Mesodermal cell (in vitro differentiated cells): ENCODE results near the gene ARHGAP24.
"Not testable (repeated sequence)": the region's sequence is repeated elsewhere in the genome, so short reads cannot be mapped to it uniquely, and the experiment has no call there.

Experiments used
- H3K27ac ChIP-seq: 2 replicates; pipeline ENCODE4 v1.7.0; 2013; ENCODE audit warnings: mild to moderate bottlenecking, low read depth, low read length, moderate library complexity; ENCODE audit not compliant: severe bottlenecking
- H3K36me3 ChIP-seq: 2 replicates; pipeline ENCODE4 v1.7.1; 2013; ENCODE audit warnings: mild to moderate bottlenecking, low read length, moderate library complexity; ENCODE audit not compliant: control insufficient read depth, insufficient read depth
- H3K4me1 ChIP-seq: one replicate; pipeline ENCODE4 v1.7.1; 2013; ENCODE audit warnings: mild to moderate bottlenecking, low read length; ENCODE audit not compliant: insufficient read depth, control insufficient read depth, poor library complexity, severe bottlenecking
- H3K4me3 ChIP-seq: 2 replicates; pipeline ENCODE4 v1.7.0; 2013; ENCODE audit warnings: low read length, control low read depth, mild to moderate bottlenecking; ENCODE audit not compliant: insufficient read depth, poor library complexity, severe bottlenecking; ENCODE audit errors: extremely low read depth
- H3K9me3 ChIP-seq: 2 replicates; pipeline ENCODE4 v1.7.1; 2013; ENCODE audit warnings: mild to moderate bottlenecking, low read length, moderate library complexity; ENCODE audit not compliant: control insufficient read depth
- WGBS, 2 experiments: methylation state at CpG; one replicate each; pipeline ENCODE4 v1.1.5; 2013; ENCODE audit warnings: missing lambda C conversion rate in 2 of 2; ENCODE audit not compliant: insufficient coverage in 2 of 2; 5-methylcytosine and 5-hydroxymethylcytosine counted together

Gene ARHGAP24

DNA sequence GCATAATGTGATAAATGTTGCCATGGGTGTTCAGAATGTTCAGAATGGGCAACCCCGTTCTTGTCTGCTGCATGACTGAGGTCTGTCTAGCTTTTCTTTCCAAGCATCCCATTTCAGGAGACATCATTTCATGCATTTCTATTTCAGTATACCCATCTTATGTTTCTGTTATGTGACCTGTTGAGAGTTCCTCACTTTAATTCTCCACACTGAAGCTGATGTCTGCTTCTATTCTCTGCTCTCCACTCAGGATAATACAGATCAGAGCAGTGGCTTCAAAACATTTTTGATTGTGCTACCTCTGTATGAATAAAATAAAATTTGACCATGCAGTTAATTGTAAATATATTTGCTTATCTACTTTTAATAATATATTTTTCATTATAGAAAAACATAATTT, 398.6 kb downstream of the ARHGAP24 start:
- H3K27ac ChIP-seq, result no peak overlapping the region
- H3K4me3 ChIP-seq, result no peak overlapping the region
- 89% methylated on average over 1 of the region's 1 CpG; no CpG with 5 or more reads in 1 of the 2 experiments for WGBS, 2 experiments
- no peaks in the 10 kb centered on the region for H3K36me3 ChIP-seq
- H3K4me1 ChIP-seq, result peaks cover 4% of the 10 kb centered on the region
- no peaks in the 10 kb centered on the region for H3K9me3 ChIP-seq

DNA sequence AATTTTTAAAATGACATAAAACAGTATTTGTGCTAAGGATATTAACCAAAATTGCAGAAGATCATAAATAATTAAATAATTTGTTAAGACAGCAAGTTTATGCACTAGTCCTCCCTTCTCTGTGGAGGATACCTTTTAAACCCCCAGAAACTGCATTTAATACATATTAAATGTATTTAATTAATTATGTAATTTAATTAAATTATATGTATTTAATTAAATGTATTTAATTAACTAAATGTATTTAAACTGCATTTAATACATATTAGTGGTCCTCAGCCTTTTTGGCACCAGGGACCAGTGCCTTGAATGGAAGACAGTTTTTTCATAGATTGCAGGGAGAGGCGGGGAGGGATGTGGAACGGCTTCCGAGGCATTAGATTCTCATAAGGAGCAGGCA, 404.6 kb downstream of the ARHGAP24 start:
- Histone ChIP-seq H3K36me3 (no peaks in the 10 kb centered on the region), H3K9me3 (no peaks in the 10 kb centered on the region), H3K4me3 (no peak overlapping the region), H3K27ac (no peak overlapping the region), H3K4me1 (no peaks in the 10 kb centered on the region)
- 96 to 100% methylated on average over 2 to 3 of the region's 3 CpGs for WGBS, 2 experiments

DNA sequence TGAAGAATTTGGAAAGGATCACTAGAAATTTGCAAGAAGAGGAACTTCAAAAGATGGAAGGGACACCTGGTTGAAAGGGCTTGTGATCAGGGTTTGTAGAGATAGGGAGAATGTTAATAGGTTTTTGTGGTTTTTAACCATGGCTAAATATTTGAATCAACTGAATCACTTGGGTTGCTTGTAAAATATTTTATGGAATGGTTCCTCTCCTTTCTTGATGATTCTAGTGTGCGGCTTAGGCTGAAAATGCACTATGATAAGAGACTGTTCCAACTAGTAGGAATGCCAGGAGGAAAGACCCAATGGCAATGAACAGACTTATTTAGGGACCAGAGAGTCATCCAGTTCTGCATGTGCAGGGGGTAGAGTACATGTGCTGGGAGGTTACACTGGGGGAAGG, 408.2 kb downstream of the ARHGAP24 start:
- no peaks in the 10 kb centered on the region for H3K4me1 ChIP-seq
- no peaks in the 10 kb centered on the region for H3K36me3 ChIP-seq
- no peak overlapping the region for H3K27ac ChIP-seq
- no peaks in the 10 kb centered on the region for H3K9me3 ChIP-seq
- no CpG with 5 or more reads among the region's 1 CpG for WGBS, 2 experiments
- no peak overlapping the region for H3K4me3 ChIP-seq

DNA sequence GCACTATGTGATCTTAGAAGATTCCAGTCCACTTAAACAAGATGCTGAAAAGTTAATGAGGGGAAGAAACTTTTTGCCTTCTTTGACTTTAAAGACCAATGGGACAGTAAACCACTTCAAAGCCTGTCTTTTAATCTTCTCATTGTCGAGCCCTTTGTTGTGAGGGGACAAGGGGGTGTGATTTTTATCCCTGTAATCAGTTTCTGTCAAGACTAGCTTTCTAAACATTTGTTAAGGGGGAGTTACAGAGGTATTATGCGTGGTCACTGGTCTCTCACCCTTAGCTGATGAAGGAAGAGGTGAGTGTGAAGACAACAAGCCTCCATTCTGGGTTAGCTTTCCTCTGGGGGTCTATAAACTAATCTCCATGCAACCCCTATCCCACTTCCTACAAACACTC, 409.3 kb downstream of the ARHGAP24 start:
- Histone ChIP-seq H3K36me3 (no peaks in the 10 kb centered on the region), H3K4me1 (no peaks in the 10 kb centered on the region), H3K27ac (no peak overlapping the region), H3K9me3 (no peaks in the 10 kb centered on the region), H3K4me3 (no peak overlapping the region)
- no CpG with 5 or more reads among the region's 2 CpGs for whole genome bisulfite sequencing, 2 experiments

DNA sequence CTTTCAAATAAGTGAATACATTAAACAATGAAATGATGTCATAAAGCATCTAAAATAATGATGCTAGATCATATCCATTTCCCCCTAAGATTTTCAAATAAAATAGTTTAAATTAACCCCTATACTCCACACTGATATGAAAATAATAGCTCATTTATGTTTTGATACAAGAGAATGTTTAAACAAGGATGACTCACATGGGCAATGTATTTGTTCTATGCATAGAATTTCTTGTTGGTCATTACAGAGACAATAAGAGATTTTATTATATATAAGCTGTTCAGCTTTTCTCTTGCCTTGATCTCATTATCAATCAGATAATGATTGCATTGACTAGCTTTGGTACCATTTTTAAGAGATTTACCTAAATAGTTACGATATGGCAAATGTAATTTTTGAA, 411.7 kb downstream of the ARHGAP24 start:
- Histone ChIP-seq H3K36me3 (no peaks in the 10 kb centered on the region), H3K4me3 (no peak overlapping the region), H3K4me1 (no peaks in the 10 kb centered on the region), H3K27ac (no peak overlapping the region), H3K9me3 (no peaks in the 10 kb centered on the region)
- WGBS, 2 experiments, result no CpG with 5 or more reads among the region's 1 CpG

DNA sequence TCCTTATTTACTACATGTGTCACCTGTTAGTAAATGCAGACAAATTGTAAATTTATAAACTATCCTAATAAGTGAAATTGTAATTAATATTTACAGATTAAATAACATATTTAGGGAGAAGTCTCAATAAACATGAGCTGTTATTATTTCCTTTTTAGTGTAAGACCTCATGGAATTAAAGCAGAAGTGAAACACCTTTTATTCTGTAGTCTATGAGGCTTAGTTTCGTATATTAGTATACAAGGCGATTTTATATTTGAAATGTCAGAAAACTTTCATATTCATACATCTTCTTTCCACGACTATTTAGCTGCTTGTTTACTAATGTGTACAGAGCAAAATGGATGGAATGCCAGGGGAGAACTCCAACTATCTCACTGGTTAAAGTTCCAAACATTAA, 414.4 kb downstream of the ARHGAP24 start:
- no peak overlapping the region for H3K4me3 ChIP-seq
- 100% methylated on average over 1 of the region's 3 CpGs; no CpG with 5 or more reads in 1 of the 2 experiments for WGBS, 2 experiments
- H3K36me3 ChIP-seq, result no peaks in the 10 kb centered on the region
- no peaks in the 10 kb centered on the region for H3K4me1 ChIP-seq
- H3K9me3 ChIP-seq, result no peaks in the 10 kb centered on the region
- H3K27ac ChIP-seq, result no peak overlapping the region

DNA sequence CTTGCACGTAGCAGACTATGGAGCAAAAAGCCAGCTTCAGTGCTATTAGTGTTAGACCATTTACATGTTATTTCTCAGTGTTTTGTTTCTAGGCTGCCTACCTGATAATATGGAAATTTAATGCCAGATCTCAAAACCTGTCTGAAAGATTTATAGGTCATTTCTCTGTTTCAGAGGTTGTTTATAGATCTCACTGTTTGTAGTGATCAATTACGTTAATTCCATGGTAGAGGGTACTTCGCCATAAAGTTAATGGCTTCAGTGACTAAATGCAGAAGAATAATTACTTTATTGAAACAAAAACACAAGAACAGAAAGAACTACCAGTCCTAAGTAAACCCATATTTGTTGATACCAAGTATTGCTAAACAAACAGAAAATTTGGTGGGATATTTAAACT, 420.8 kb downstream of the ARHGAP24 start:
- Histone ChIP-seq H3K9me3 (no peaks in the 10 kb centered on the region), H3K4me3 (no peak overlapping the region), H3K27ac (no peak overlapping the region), H3K36me3 (no peaks in the 10 kb centered on the region), H3K4me1 (no peaks in the 10 kb centered on the region)
- 85 to 100% methylated on average over 1 of the region's 3 CpGs for WGBS, 2 experiments

DNA sequence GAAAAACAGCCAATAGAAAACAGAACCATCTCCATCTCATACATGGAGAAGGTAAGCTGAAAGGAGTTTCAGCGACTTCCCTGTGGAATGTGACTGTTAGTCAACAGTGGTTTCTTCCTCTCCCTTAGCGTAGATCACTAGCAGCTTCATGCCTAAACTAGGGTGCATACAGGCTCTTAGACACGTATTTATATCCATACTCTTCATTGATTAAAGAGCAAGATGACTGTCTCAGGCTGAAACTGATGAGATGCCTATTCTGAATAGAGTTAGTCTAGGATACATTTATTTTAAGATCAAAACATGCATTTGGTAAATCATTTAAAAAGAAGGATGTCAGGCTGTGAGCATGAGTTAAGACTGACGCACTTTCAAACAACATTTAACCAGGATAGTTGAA, 423.3 kb downstream of the ARHGAP24 start:
- H3K4me1 ChIP-seq, result no peaks in the 10 kb centered on the region
- no CpG with 5 or more reads among the region's 4 CpGs for WGBS, 2 experiments
- no peaks in the 10 kb centered on the region for H3K36me3 ChIP-seq
- H3K9me3 ChIP-seq, result no peaks in the 10 kb centered on the region
- no peak overlapping the region for H3K27ac ChIP-seq
- H3K4me3 ChIP-seq, result no peak overlapping the region

DNA sequence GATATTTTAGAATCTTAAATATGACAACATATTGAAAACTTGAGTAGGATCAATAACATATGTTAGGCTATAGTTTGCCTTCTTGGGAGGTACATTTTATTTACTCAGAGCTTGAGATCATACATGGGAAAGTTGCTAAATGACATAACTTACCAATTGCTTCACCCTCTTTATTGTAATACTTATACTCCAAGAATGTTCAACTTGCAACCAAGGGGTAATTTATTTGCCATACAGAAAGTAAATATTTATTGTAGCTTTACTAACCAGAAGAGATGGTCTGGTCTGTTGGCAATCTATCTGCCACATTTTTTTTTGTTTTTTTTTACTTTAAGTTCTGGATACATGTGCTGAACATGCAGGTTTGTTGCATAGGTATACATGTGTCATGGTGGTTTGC, 426.6 kb downstream of the ARHGAP24 start:
- no peaks in the 10 kb centered on the region for H3K4me1 ChIP-seq
- H3K36me3 ChIP-seq, result no peaks in the 10 kb centered on the region
- H3K27ac ChIP-seq, result no peak overlapping the region
- H3K9me3 ChIP-seq, result no peaks in the 10 kb centered on the region
- H3K4me3 ChIP-seq, result no peak overlapping the region

DNA sequence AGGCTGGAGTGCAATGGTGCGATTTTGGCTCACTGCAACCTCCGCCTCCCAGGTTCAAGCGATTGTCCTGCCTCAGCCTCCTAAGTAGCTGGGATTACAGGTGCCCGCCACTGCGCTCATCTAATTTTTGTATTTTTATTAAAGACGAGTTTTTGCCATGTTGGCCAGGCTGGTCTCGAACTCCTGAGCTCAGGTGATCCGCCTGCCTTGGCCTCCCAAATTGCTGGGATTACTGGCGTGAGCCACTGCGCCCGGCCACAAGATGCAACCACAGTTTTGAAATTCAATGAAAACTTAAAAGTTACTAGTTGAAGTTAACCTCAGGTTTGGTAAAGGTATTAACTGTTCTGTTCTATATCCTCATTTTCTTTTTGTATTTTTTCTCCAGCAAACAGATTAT, 427.7 kb downstream of the ARHGAP24 start:
- WGBS, 2 experiments, result 94 to 96% methylated on average over 9 to 11 of the region's 11 CpGs
- not testable (repeated sequence) for H3K27ac ChIP-seq, H3K4me1 ChIP-seq, H3K4me3 ChIP-seq, H3K36me3 ChIP-seq, H3K9me3 ChIP-seq

DNA sequence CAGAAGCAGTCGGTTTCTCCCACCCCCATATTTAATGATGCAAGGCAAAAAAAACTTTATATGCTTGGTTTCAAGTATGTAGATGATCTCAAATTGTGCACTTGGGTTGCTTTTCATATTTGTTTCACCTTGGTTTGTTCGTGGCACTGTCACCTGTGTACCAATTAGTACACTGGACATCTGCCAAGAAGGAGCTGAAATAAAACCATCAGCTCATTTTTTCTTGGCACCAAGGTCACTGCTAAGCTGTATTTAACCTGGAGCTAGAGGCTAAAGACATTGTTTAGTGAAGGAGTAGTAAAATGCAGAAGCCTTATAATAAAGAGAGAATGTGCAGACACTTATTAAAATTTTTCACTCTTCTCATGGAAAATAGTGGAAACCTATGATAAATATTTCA, 430.8 kb downstream of the ARHGAP24 start:
- Histone ChIP-seq H3K27ac (no peak overlapping the region), H3K4me3 (no peak overlapping the region), H3K9me3 (no peaks in the 10 kb centered on the region), H3K4me1 (no peaks in the 10 kb centered on the region), H3K36me3 (no peaks in the 10 kb centered on the region)
- 86 to 100% methylated on average over 1 of the region's 2 CpGs for WGBS, 2 experiments

DNA sequence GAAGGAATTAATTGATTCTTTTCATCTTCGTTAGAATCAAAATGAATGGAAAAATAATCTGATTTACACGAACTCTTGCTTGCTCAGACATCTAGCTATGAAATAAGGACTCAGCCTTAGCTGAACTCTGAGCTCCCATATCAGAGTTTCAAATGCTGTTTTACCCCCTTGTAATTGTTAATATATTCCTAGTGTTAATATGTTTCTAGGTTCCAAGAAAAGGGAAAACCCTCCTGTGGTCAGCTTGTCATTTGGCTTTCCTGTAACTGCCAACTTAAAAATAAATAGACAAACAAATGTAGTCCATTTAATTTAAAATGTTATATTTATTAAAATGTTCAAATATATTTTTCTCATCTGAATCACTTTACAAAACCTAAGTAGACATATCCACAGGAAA, 432.1 kb downstream of the ARHGAP24 start:
- no peaks in the 10 kb centered on the region for H3K36me3 ChIP-seq
- no peaks in the 10 kb centered on the region for H3K9me3 ChIP-seq
- no peak overlapping the region for H3K27ac ChIP-seq
- 100% methylated on average over 1 of the region's 2 CpGs; no CpG with 5 or more reads in 1 of the 2 experiments for WGBS, 2 experiments
- H3K4me1 ChIP-seq, result no peaks in the 10 kb centered on the region
- no peak overlapping the region for H3K4me3 ChIP-seq
